ENCODE measurements around the gene EPN1.

The EPN1 gene

DNA sequence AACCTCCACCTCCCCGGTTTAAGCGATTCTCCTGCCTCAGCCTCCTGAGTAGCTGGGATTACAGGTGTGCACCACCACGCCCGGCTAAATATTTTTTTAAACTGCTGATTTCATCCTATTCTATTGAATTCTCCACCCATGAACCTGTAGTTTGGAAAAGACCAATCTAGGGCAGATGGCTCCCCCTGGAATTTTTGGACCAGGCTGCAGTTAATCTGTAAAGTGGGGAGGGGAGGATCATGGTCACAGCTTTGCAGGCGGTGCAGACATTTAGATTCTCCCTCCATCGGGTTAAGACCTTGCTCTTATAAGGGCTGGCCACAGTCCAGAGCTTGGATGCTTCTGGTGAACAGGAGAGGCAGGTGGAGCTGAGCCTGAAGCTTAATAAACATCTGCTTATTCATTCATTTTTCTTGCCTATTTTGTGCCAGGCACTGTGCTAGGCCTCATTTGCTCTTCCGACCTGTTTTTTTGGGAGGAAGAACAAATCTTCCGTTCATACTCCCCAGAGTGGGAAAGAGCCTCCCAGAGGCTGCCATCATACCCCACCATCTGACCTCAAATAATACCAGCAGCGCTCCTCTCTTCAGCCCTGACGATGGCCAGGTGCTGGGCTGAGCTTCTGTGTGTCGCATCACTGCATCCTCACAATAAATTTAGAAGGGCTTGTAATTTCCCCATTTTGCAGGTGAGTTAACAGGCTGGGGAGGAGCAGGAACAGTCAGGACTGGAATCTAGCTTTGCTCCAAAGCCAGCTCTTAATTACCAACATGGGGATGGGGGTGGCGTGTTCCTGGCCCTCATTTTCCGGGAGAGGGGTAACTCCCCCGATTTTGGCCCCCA is 27.9 kb upstream of the EPN1 start:
- DNase-seq (ENCODE audit: low read depth): no peak

DNA sequence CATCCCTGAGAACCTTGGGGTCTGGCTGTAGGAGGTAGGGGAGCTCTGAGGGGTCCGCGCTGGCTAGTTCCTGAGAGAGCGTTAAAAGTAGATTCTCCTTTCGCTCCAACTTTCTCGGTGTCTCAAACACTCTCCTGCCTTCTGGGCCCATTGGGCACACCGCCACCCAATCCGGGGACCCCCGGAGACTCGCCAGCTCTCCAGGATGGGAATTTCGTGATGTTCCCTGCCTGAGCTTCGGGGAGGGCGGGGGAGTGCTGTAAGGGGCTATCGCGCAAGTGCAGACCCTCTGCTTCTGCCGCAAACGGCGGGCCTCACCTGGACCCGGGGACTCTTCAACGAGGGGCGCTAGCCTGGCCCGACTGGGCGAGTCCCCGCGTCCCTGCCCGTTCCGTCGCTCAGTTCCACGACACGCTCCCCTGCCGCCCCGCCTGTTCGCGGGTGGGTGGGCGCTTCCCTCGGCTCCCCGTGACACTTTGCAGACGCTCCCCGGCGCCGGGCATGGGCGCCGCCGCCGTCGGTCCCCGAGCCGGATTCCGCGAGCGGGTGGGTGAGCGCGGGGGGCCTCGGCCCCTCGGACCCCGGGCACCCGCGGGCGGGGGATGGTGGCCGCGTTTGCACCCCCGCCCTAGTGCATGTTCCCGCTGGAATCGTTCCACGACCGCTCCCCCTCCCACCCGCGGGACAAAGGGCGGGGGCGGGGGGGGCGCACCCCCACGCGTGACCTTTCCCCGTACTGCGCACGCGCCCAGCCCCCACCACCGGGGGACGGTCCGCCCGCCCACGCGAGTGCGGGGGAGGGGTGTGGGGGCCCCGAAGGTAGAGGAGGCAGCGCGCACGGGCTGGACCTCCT is 27.1 kb upstream of the EPN1 start, which contains the start of gene CCDC106:
Gene CCDC106 (plus strand): TSS at position 481 of the 853 bp plus-strand sequence. CDS start 835 bp downstream, outside the sequence.
- no peak for DNase-seq (ENCODE audit: low read depth)

DNA sequence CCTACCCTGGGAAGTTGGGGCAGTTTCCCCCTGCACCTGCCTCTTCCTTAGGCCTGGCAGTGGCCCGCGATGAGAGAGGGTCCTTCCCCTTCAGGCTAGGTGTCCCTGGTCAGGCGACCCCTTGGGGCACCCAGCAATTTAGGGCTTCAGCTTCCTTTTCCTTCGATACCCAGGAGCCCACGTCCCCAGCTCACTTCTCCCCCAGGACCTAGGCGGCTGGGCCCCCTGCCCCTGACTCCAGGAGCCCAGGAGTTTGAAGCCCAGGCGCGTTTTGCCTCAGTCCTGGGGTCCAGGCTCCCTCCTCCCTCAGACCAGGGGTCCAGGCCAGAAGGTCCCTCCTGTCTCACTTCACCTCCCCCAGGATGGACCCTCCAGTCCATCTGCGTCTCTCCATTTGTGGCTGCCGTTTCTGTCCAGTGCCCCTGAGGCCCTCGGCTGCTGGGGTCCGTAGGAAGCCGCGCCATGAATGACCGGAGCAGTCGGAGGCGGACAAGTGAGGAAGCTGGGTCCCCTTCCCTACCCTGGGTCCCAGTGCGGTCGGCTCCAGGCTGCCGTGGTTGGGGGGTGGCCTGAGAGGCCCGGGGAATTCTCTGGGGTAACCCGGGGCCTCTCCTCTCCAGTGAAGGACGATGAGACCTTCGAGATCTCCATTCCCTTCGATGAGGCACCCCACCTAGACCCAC is 26.3 kb upstream of the EPN1 start:
- no peak for DNase-seq (ENCODE audit: low read depth)

DNA sequence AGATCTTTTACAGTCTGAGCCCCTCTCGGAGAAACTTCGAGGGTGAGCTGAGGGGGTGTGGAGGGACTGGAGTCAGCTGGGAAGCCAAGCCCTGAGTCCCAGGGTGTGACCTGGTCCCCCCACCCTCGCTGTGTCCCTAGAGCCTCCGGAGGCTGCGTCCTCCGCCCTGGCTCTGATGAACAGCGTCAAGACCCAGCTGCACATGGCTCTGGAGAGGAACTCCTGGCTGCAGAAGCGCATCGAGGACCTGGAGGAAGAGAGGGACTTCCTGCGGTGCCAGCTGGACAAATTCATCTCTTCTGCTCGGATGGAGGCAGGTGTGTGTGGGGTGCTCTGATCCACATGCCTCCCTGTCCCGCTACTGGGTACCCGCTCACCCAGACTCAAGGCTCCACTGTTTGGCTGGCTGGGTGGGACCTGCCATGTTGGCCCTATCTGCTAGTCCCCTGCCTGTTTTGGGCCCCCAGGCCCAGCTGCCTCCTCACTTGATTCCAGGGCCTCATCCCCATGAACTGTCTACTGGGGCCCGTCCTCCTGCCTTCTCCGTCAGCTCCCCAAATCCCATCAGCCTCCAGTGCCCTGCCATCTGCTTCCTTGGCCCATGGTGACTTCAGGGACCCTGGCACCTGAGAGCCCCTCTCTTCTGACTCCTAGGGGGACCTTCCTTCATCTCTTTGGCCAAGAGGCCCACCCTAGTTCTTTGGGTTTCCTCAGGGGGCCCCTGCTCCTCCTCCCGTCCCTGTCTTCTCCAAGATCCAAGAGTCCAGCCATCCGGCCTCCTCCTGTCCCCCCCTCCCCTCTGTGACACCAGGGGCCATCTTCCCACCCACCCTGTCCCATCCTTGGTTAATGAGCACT is 25.5 kb upstream of the EPN1 start:
- no peak for DNase-seq (ENCODE audit: low read depth)

DNA sequence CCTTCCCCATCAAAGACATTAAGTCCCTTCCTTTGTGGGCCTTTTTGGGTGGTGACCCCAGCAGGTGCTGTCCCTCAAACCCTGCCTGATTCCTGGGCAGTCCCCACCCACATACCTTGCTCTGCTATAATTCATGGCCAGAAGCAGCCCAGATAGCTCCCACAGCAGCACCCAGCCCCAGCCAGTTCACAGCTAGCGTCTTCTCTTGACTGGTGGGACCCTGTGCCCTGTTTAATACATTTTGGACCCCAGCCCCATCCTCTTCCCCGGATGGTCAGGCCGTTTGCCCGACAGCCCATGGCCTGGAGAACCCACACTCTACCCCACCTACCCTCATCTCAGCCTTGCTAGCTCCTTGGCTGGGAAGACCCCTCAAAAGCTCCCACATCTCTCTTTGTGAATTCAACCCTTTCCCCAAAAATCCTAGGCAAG is 24.9 kb upstream of the EPN1 start:
- no peak for DNase-seq (ENCODE audit: low read depth)

DNA sequence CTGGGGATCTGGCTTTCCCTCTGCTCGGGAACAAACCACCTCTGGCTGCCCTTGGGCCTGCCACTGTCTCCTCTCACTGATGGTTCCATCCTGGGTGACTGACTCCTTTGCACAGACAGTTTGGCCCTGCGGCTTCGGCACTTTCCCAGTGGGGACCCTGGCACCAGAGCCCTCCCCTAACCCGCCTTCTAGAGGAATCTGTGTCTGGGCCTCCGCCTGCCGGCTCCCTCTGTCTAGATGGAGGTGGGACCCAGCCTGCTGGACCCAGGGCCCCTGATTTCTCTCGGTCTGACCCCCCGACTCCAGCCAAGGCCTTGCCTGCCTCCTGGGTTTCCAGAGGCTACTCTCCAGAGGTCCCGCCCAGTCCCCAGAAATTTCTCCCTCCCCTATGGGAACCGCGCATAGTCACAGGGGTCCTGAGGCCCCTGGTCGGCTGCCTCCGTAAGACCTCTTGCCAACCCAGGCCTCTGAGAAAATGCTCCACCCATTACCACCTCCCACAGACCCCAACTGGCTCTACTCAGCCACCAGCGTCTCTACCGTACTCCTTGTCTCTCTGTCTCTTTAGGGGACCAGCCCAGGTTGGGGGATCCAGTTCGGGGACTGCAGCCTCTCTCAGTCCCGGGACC is 24.3 kb upstream of the EPN1 start:
- DNase-seq (ENCODE audit: low read depth): no peak

DNA sequence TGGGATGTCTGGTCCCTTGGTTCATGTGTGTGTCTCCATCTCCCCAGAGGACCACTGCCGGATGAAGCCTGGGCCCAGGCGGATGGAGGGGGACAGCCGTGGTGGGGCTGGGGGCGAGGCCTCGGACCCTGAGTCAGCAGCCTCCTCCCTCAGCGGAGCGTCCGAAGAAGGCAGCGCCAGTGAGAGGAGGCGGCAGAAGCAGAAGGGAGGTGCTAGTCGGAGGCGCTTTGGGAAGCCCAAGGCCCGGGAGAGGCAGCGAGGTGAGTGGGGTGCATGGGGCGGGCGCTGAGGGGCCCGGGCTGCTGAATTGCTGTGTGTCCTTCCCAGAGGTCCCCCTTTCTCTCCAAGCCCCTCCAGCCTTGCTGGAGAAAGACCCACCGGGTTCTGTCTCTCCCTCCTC is 23.8 kb upstream of the EPN1 start:
- DNase-seq (ENCODE audit: low read depth): no peak

DNA sequence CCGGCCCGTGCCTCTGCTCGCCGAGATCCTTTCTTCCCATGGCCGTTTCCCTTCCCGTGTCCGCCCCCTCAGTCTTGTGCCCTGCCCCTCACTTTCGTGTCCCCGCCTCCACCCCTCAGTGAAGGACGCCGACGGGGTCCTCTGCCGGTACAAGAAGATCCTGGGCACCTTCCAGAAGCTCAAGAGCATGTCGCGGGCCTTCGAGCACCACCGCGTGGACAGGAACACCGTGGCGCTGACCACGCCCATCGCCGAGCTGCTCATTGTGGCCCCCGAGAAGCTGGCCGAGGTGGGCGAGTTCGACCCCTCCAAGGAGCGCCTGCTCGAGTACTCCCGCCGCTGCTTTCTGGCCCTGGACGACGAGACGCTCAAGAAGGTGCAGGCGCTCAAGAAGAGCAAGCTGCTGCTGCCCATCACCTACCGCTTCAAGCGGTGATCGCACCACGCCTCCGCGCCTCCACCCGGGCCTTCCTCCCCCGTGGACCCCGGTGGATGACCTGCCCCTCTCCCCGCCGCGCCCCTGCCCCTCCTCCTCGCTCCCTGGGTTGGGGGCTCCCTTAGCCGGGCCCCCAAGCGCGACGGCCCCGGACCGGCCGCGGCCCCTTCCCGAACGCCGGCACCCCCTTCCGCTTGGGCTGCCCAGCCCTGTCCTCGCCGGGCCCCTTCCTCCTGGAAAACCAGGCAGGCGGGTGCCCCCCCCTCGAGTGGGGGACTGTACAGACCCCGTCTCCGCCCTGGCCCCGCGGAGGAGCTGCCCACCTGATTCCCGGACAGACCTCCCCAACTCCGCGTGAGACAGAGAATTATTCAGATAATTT is 22.5 kb upstream of the EPN1 start:
- no peak for DNase-seq (ENCODE audit: low read depth)

DNA sequence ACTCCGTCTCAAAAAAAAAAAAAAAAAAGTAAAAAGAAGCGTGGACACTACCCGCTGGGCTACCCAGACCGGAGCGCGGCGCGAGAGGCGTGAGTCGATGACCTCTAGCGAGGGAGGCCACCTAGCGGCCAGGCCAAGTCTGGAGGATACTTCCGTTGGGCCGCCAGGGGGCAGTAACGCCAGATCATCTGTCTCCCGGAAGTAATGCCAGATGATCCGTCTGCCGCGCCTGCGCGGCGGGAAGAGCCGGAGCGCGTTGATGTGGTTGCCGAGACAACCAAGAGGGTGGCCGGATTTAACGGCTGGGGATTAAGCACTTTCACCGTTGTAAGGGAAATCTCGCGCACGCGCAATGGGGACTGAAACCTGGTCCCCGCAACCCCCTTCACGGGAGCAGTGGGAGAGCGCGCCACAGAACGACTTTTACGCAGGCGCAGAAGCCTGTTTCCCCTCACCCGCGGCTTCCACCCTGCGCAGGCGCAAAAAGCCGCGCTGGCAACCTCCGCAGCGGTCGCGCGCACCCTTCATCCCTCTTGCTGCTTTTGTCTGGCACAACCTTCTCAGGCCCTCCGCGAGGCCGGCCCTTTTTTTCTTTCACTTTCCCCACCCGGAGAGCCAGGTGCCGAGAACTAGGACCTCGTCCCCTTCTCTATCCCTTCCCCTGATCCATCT is 21.2 kb upstream of the EPN1 start:
- DNase-seq (ENCODE audit: low read depth): peak; percentile 96

DNA sequence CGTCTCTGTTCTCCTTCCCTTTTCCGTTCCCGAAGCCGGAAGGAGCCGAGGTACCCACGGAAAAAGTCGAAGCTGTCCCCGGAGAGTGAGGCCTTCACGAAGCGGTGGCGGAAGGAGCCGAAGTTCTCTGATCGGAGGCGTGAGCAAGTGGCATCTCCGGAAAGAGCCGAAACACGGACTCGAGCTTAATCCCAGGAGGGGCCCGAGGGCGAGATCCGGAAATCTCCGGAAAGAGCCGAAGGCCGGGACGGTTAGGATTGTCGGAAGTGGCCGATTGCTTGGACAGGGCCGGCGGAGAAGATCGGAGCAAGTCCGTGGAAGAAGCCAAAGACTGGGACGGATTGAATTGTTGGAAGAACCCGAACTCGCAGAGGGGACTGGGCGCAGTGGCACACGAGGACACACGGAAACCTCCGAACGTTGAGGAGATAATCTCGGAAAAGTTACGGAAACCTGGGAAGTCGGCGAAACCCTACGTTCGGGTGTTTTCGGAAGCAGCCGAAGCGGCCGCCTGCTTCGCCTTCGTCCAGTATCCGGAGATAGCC is 20.6 kb upstream of the EPN1 start:
- peak; percentile 99 for DNase-seq (ENCODE audit: low read depth)

DNA sequence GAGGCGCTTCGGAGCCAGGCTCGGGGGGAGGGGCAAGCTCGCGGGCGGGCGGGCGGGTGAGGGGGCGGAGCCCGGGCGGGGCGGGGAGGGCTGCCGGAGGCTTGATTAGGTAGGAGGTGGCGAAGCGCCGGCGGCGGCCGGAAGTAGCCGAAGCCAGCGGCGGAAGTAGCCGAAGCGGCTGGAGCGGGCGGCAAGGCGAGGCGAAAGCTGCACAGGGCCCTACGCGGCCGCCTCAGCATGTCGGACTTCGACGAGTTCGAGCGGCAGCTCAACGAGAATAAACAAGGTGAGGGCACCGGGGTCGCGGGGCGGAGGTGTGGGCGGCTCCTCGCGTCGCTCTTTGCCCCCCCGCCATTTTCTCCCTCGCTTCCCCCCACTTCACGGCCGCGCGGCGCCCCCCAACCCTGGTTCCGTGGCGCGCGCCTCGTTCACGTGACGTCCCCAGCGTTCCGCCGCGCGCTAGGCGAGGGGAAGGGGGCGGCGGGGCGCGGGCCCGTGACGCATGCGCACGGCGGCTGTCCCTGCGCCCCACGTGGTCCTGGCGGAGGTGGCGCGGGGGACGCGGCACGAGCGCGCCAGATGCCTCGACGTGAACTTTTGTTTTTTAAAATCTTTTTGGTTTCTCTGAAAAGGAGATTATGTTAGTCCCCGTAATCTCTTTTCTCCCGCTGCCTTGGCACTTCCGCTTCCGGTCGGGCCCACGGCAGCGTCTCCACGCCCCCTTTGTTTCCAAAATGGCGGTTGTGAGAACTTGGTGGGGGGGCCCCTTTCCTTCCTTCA is 20.0 kb upstream of the EPN1 start, which contains the start of gene U2AF2:
Gene U2AF2 (plus strand): TSS at position 168 of the 780 bp plus-strand sequence. CDS start 70 bp downstream, at position 238.
- no peak for DNase-seq (ENCODE audit: low read depth)

DNA sequence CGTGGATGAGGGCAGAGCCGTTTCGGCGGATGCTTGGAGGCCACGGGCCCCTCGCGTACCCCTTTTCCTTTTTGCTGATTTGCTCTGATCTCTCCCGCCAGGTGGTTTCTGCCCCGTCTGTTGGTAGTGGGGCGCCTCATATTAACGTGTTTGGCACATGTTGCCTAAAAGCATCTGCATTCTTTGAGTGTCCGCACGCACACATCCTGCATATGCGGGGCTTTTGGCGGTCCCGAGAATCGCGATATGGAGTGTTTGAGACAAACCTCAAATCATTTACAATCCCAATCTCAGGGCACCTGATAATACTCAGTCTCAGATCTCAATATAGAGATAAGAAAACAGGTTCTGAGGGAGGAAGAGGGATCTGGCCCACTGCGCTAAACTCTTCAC is 19.4 kb upstream of the EPN1 start:
- no peak for DNase-seq (ENCODE audit: low read depth)

DNA sequence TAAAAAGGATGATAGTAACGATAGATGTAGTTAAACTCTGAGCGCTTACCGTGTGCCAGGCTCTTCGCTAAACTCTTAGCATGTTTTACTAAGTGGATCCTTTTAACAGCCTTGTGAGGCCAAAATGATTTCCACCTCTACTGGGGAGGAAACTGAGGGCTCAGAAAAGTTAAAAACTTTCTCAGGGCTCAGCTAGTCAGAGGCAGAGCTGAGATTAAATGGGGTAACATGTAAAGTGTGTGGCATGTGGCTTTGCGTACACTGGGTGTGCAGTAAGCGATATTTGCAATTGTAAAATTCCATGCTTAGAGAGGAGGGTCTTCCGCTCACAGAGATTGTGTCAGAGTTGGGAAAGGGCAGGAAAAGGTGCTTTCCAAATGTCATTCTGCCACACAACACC is 18.5 kb upstream of the EPN1 start:
- no peak for DNase-seq (ENCODE audit: low read depth)

DNA sequence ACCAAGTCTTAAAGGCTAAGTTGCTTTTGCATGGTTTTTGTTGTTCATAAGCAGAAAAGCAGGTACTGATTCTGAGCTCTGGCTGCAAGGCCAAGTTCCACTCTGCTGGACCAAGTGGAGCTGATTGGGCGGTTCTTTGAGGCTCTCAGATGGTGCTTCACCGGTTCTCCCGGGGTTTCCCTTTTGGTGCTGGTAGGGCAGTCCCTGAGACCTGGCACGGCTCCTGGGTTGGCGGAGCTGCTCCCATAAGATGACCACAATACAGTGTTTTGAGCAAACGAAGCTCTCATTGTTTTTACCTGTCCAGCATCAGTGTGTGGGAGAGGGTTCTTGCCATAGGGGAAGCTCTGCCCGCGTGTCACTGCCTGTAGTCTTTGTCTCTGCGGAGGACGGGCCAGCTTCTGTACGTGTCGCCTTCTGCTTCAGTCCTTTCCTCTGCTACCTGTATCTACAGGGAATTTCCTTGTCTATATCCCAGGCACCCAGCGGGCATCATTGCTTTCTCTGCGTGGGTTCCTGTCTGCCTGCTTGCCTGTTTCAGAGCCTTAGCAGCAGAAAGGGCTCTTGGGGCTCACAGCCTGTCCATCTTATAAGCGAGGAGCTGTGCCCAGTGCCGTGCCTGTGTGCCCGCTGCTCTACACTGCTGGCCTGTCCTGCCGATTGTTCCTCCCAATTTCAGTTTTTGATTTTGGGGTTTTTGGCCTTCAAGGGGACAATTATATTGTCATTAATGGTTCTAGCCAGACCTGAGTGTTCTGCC is 17.9 kb upstream of the EPN1 start:
- DNase-seq (ENCODE audit: low read depth): no peak

DNA sequence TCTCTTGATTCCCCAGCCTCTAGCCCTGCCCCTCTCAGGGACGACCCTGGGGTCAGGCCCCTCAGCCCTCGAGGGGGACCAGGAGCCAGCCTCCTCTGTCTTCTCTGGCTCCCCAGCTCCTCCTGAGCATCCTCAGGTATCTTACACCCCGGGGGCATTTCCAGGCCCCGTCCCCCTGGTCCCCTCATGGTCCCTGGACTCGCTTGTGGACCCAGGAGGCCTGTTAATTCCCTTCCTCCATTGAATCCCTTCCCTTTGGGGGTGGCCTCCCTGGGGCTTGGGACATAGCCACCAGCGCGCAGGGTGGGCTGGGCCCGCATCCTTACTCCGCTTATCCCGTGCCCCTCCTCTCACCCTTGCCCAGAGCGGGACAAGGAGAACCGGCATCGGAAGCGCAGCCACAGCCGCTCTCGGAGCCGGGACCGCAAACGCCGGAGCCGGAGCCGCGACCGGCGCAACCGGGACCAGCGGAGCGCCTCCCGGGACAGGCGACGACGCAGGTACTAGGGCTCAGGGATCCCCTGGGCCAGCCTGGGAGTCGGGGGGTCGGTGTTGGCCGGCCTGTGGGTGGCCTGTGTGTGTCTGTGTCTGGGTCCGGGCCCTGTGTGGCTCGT is 16.1 kb upstream of the EPN1 start:
- no peak for DNase-seq (ENCODE audit: low read depth)

DNA sequence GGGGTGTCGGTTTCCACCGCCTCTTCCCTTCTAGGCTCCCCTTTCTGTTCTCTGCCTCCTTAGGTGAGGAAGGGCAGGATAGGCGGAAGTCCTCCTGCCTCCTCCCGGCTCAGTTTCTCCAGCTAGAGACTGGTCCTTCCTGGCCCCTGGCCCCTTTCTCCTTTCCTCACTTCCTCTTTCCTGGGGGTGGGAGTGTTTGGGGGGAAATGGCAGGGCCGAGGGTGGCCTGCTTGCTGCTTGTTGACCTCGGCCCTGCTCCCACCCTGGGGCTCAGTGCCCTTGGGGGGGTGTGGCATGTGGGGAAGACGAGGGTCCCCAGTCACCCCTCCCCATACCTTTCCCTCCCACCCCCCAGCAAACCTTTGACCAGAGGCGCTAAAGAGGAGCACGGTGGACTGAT is 15.2 kb upstream of the EPN1 start:
- DNase-seq (ENCODE audit: low read depth): no peak

DNA sequence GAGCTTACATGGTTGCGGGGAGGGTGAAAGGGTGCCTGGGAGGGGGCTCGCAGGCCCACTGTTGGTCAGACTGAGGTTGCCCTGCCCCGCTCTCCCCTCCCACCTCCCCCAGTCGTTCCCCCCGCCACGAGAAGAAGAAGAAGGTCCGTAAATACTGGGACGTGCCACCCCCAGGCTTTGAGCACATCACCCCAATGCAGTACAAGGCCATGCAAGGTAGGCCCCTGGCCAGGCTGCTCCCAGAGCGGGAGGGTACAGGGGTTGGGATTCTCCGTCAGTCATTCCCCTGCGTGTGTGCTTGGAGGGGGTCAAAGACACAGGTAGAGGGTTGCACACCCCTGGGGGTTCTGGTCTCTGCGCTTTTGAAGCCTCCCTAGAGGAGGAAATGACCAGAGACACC is 14.6 kb upstream of the EPN1 start:
- DNase-seq (ENCODE audit: low read depth): no peak
